ENCODE results near the gene CPA5. TPM values are rescaled to one million over a fixed set of nuclear protein-coding genes. Genes with fewer than 3 reads are reported as not detected.

CPA5 gene
- polyA plus RNA-seq, 12 donors: 1.1 to 16.8 (median 2.1) TPM; not detected in 2

- DNase-seq: no peak
Observed at GRCh38 chr7:130394421-130395195, 50.0 kb downstream of the CPA5 start.

- DNase-seq: no peak
Observed at GRCh38 chr7:130395421-130395820, 50.8 kb downstream of the CPA5 start.

- no peak for DNase-seq
Observed at GRCh38 chr7:130396109-130396508, 51.5 kb downstream of the CPA5 start.

GRCh38 chr7:130397051-130397757 lies 52.6 kb downstream of the CPA5 start:
- peak; percentile 80 for DNase-seq

GRCh38 chr7:130397758-130398073 lies 53.1 kb downstream of the CPA5 start:
- no peak for DNase-seq

- DNase-seq: no peak
Observed at GRCh38 chr7:130398526-130399090, 54.0 kb downstream of the CPA5 start.

GRCh38 chr7:130400120-130400572 lies 55.5 kb downstream of the CPA5 start:
- no peak for DNase-seq

GRCh38 chr7:130401101-130401500 lies 56.5 kb downstream of the CPA5 start:
- no peak for DNase-seq

GRCh38 chr7:130401578-130401977 lies 57.0 kb downstream of the CPA5 start:
- no peak for DNase-seq

- DNase-seq: no peak
Observed at GRCh38 chr7:130405003-130405402, 60.4 kb downstream of the CPA5 start.

- no peak for DNase-seq
Observed at GRCh38 chr7:130409067-130409711, 64.6 kb downstream of the CPA5 start.

- DNase-seq: no peak
Observed at GRCh38 chr7:130409712-130410072, 65.1 kb downstream of the CPA5 start.

GRCh38 chr7:130410868-130411541 lies 66.4 kb downstream of the CPA5 start:
- DNase-seq: no peak

GRCh38 chr7:130413201-130413600 lies 68.6 kb downstream of the CPA5 start:
- no peak for DNase-seq

- no peak for DNase-seq
Observed at GRCh38 chr7:130415006-130415405, 70.4 kb downstream of the CPA5 start.

- DNase-seq: no peak
Observed at GRCh38 chr7:130417213-130417612, 72.6 kb downstream of the CPA5 start.

GRCh38 chr7:130418306-130418705 lies 73.7 kb downstream of the CPA5 start:
- DNase-seq: no peak

Other genes with a start within 250 kb of the CPA5 start
- 10 to 100 TPM in 11 of 12 donors, not detected in 1; 10.5 to 16.4 (median 11.7) TPM for gene TMEM209, start 139.4 kb upstream of the CPA5 start, polyA plus RNA-seq (ENCODE audit: insufficient read length in 12 of 12)
- gene SSMEM1, start 137.0 kb upstream of the CPA5 start, polyA plus RNA-seq (ENCODE audit: insufficient read length in 12 of 12): not detected
- under 1 TPM in 10 of 12 donors, not detected in 2; 0.44 to 0.98 (median 0.52) TPM for gene CPA2, start 78.0 kb upstream of the CPA5 start, polyA plus RNA-seq (ENCODE audit: insufficient read length in 12 of 12)
- 1 to 10 TPM in 10 of 12 donors, not detected in 2; 1.1 to 10.0 (median 2.1) TPM for gene CPA4, start 51.7 kb upstream of the CPA5 start, polyA plus RNA-seq (ENCODE audit: insufficient read length in 12 of 12)
- 1 to 10 TPM in 10 of 12 donors, not detected in 2; 1.9 to 6.6 (median 4.4) TPM for gene CPA1, start 35.7 kb downstream of the CPA5 start, polyA plus RNA-seq (ENCODE audit: insufficient read length in 12 of 12)
- 100 to 1,000 TPM in 1 of 12 donors, 10 to 100 TPM in 11; 20.4 to 234 (median 23.7) TPM for gene CEP41, start 96.2 kb downstream of the CPA5 start, polyA plus RNA-seq (ENCODE audit: insufficient read length in 12 of 12)
- 1,000 to 10,000 TPM in 3 of 12 donors, 100 to 1,000 TPM in 9; 480 to 1,336 (median 862) TPM for gene MEST, start 147.3 kb downstream of the CPA5 start, polyA plus RNA-seq (ENCODE audit: insufficient read length in 12 of 12)

Data from muscle of arm (tissue), 12 donors.